Adipose tissue (tissue), 3 donors: Measurements from ENCODE around the gene HOXB5. TPM values are rescaled to one million over a fixed set of nuclear protein-coding genes. Genes with fewer than 3 reads are reported as not detected.

Source experiments
- H3K27ac ChIP-seq: one replicate; pipeline ENCODE4 v1.5.1; 2013; ENCODE audit warnings: low read depth, low read length
- WGBS, 3 donors: extraction: QIAGEN DNeasy Blood & Tissue Kit; methylation state at CpG; one replicate each; pipeline ENCODE4 v1.1.7; 2013; 5-methylcytosine and 5-hydroxymethylcytosine counted together
- polyA plus RNA-seq, 3 donors: library from polyadenylated mRNA; stranded (reverse); fragments of 200-250 nt; gene quantifications; one replicate each; pipeline ENCODE4 v1.2.3, GENCODE V29; 2013
- donor health status: healthy with polysubstance abuse.
- donor health status: Bipolar disorder and iron deficiency.
- donor health status: healthy.

Gene HOXB5
- polyA plus RNA-seq, 3 donors = 0.59 to 3.9 (median 2.2) TPM

DNA sequence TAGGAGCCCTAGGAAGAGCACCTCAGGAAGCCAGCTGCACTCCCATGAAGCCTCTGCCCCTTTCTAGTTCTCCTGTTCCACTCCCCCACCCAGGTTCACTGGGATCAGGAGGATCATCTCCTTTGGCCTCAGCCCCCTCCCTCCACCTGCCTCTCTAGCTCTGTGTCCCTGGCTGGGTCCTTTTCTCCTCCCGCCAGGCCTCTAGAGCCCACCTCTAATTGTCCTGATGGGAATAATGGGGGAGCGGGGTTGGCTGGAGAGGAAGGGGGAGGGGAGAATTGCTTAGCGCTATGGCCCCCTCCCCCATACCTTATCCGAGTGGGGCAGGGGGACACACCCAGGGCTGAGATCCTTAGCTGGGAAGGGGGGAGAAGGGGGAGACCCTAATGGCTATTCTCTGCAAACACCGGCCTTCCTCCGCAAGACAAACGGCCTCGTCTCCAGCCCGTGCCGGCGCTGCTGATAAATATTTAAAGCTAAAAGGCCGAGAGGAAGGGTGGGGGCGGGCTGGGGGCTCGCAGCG lies 16.2 kb upstream of the HOXB5 start:
- WGBS, 3 donors = 3 to 11% (median 8%) methylated on average over 14 to 15 of the region's 15 CpGs
- H3K27ac ChIP-seq = no peak overlapping the region

DNA sequence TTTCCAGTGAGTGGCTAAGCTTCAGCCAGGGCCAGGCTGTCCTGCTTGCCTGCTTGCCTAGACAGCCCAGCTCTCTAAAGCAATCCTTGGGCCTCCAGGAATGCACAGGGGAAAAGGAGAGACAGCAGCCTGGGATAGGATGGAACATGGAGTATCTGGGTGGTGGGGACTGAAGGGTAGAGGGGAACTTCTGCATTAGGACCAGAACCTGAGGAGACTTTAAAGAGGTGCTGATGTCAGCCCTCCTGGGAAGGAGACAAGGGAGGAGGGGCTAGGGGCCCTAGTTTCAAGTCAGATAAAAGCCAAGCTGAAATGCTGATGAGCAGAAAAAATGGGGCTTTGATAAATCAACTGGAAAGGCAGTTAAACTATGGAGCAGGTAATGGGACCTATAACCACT lies 15.5 kb upstream of the HOXB5 start:
- no peak overlapping the region for H3K27ac ChIP-seq

DNA sequence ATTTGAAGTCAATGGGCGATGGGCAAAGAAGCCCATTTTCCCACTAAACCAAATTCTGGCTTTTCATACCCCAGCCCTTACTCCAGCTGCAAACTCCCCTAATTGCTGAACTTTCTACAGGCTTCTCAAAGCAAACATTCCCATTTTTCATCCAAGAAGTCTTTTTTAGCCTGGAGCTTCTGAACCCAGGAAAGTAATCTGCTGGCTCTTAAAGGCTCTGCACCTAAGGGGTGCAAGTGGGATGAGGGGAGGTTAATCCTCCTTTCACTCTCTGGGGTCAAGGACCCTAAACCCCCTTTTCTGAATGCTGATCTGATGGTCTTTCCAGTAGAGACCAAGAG lies 14.9 kb upstream of the HOXB5 start:
- no peak overlapping the region for H3K27ac ChIP-seq
- 72 to 94% (median 91%) methylated on average over 1 of the region's 1 CpG for WGBS, 3 donors

DNA sequence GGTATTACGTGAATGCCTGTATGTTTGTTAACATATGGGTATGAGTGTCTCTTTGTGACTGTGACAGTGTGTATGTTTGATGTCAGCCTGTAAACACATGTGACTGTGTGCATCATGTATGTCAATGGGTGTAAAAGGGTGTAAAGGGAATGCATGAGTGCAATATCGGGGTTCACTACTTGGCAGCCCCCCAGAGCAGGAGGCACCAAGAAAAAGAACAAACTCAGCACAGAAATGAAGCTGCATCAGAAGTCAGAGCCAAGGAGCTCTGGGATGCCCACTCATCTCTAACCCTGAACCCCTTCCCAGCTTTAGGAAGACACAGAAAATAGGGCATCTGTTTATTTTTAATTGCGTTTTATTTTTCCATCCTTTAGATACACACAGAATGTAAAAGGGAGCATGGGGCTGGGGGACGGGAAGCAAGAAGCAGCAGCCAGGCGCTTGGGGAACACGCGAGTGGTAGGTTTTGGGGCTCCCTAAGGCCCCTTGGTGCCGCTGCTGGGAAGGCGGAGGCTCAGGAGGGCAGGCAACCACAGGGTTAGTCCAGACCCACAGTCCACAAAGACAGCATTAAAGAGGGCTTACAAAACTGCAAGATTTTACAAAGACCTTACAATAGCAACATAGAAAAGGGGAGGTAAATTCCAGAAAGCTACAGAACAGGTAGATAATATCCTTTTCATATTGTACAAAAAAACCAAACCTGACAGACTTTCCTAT lies 13.5 kb upstream of the HOXB5 start:
- H3K27ac ChIP-seq = no peak overlapping the region

DNA sequence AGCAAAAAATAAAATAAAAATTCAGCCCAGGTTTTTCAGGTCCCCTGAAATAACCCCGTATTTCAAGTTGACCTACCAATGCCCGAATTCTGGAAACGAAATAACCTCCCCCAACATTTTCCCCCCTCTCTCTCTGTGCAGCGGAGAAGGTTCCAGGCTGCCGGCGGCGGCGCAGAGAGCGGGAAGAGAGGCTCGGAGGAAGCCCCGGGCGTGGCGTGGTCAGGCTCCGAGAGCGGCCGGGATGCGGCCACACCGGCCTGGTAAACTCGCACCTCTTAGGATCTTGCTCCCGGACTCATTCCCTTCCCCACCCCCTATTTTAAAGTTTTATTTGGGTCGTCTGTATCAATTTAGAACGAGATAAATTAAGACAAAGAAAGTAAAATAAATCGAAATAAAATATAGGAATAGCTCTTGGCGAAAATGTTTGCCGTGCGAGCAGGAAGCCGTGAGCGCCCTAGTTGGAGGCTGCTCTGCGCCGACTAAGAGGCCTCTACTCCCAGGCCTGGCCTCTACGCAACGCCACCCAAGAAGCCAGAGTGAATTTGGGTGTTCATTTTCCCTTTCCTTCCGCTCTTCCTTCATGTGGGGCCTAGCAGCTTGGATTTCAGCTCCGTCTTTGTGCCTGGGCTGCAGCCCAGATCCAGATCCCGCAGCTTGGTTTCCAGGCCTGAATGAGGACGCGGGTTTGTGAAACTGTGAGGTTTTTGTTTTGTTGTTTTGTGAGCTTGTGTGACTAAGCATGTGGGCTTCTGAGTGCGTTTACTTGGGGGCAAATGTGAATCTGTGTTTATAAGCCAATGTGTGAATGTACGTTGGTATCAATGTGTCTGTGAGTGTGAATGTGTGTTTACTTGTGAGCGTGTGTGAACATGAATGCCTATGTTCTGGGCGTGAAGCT lies 12.7 kb upstream of the HOXB5 start:
- no peak overlapping the region for H3K27ac ChIP-seq
- 32 to 73% (median 73%) methylated on average over 41 of the region's 41 CpGs for WGBS, 3 donors

More for the DNA sequence above, 13.5 kb upstream of the HOXB5 start:
- WGBS, 3 donors = 54 to 89% (median 84%) methylated on average over 9 of the region's 9 CpGs

DNA sequence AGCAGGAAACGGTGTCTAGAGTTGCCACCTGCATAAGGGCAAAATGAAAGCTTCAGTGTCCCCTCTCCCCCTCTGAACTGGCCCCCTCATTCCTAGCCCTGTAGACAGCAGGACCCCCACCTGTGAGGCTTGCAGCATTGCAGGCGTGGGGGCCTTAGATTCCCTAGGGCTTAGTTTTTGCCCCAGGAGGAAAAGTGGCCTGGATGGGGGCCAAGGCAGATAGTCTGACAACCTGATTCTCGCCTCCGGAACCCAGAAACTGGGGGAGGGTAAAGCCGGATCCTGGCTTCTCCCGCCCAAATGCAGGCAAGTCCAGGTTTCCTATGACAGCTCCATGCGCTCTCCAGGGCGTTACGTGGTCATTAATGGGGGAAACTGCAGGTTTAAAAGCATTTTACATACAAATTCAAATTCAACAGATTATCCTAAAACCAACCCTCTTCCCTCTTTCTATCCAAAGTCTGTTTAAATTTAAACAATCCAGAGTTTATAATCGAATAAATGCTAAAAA lies 11.9 kb upstream of the HOXB5 start:
- no peak overlapping the region for H3K27ac ChIP-seq
- WGBS, 3 donors = 27 to 65% (median 55%) methylated on average over 10 of the region's 10 CpGs

DNA sequence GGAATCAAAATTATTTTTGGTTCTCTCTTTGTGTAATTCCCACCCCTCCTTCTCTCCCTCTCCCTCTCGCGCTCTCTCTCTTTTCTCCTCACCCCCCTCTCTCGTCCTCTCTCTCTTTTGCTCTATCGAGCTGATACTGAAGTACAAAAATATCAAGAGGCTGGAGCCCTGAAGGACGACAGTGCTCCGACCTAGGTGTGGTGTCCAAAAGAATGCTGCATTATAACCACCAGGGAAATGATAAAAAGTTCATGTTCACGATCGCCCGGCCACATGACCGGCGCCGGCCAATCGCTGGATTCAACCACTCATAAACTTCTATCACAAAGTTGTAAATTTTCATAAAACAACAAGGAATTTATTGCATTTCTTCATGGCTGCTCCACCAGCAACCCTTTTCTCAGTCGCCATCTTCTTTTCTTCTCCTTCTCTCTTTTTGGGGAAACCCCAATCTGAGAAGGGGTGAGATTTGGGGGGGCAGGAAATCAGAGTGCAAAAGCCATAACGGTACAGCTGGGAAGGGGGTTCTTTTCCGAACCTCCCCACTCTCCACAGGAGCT lies 11.3 kb upstream of the HOXB5 start, which contains the start of gene HOXB6:
Gene HOXB6, minus strand, starts transcription at position 217 of the 560 bp plus-strand sequence. CDS start 6,836 bp downstream, outside the sequence.
- H3K27ac ChIP-seq = no peak within 1 kb of the TSS
- WGBS, 3 donors = 11 to 29% (median 15%) methylated on average over 16 of the region's 16 CpGs

DNA sequence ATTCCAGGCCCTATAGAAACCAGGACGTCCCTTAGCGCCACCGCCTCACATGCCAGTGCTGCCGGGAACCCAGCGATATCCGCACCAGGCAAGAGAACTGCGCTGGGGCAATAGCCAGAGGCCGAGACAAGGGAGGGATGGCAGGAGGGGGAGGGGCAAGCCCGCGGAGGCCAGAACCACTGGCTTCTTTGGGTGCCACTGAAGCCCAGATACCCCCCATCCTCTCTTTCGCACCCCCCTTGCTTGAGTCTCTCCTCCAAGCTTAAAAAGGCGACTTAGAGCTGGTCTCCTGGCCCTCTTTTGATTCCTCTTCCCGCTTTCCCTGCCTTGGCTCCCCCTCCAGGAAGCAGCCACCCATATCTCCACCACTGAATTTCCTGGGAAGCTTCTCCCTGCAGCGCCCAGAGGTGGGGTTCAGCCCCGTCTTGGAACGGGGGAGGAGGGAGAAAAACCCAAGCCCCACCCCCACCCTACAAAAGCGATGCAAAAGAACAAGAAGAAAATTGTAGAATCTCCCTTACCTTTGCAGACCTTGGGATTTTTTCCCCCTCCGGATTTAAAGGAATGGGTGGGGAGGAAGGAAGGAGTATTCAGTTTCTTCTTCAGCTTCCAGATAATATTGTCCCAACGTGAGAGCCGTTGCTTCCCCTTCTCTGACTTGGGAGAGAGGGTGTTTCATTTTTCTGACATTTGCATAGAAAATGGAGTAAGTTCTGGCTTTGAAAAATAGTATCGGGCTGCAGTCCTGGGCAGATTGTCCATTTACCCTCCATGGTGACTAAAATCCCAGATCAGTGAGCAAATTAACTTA lies 10.6 kb upstream of the HOXB5 start:
- H3K27ac ChIP-seq = no peak overlapping the region
- WGBS, 3 donors = 6 to 20% (median 19%) methylated on average over 21 of the region's 21 CpGs

DNA sequence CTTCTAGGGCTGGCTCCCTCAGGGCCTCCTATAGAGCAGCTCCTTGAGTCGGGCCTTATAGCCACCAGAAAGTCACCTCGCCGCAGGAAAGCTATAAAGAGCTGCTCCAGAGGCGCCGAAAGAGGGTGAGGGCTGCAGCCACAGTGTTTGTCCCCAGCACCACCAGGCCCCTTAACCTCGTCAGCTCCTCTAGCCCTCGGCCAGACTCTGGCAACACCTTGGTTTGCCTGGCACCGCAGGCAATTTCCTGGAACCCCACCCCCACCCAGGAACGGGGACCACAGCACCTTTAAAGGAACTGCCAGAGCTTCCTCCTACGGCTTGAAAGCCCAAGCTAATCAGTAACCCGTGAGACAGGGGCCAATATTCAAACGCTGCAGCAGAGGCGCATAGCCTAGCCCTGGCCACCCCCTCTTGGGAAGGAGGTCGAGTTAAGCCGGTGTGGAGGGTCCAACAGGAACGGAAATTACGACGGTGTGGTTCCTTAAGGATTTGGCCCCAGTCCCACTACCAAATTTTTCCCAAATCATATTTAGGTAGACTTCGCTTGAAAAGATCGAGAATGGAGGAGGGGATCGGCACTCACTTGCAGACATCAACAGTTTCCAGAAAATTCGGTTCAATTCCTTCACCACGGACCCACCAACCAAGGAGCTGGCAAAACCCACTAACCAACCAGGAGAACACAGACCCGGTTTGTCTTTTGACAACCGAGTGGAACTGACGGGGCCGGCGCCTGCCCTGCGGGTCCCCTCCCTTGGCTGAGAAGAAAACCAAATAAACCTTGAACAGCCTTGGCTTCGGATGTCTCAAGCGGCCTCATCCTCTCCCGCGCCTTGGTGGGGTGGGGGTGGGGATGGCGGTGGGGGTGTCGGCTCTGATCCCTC lies 8.2 kb upstream of the HOXB5 start:
- 11 to 41% (median 41%) methylated on average over 35 of the region's 35 CpGs for WGBS, 3 donors

DNA sequence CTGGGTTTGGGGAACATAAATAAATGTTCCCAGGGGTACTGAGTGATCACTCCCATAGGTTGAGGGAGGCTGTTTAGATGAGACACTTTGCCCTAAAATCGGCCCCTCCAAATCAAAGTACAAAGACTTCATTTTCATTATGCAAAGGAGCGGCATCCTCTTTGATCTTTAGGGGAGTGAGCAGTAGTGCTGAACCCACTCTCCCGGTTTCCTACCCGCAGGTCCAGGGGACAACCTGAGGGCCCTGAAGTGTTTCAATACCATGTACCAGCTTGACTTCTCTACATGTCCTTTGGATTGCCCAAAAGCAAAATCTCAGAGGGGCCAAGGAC lies 7.6 kb upstream of the HOXB5 start:
- WGBS, 3 donors = 27 to 83% (median 82%) methylated on average over 4 of the region's 4 CpGs
- no peak overlapping the region for H3K27ac ChIP-seq

More for the DNA sequence above, 8.2 kb upstream of the HOXB5 start:
- H3K27ac ChIP-seq = no peak overlapping the region

DNA sequence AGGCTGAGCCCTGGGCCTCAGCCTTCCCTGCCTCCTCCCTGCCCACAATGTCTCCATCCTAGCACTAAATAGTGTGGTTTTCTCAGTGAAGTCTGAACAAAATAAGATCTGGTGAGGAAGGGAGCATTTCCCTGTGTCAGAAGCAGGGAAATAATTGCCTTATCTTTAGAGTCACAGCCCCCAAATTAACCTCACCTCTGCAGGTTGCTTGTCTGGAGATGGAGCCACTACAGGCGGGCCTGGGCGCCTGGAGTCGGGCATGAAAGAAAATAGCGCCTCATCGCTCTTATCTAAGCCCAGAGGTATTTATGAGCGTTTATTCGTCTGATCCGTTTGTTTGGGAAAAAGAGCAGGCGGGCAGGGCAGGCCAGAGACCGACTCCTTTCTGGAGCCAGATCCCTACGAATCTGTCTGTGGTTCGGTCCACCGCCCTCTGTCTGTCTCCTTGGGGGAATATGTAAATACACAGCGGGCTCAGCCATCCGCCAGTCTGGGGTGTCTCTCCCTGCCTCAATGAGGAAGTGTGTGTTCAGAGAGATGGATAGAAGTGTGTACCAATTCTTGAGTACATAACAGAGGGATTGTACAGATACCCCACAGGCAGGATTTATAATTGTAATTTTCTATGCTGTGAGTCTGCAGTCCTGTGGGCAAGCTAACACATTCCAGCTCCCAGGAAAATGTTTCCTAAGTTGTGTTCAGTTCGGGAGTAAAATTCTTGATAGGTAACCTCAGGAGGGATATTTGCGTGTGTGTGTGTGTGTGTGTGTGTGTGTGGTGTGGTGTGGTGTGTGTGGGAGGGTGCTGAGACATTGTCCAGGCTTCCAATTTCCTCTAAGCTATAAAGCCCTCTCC lies 6.9 kb upstream of the HOXB5 start:
- no peak overlapping the region for H3K27ac ChIP-seq
- WGBS, 3 donors = 35 to 78% (median 74%) methylated on average over 17 of the region's 17 CpGs

DNA sequence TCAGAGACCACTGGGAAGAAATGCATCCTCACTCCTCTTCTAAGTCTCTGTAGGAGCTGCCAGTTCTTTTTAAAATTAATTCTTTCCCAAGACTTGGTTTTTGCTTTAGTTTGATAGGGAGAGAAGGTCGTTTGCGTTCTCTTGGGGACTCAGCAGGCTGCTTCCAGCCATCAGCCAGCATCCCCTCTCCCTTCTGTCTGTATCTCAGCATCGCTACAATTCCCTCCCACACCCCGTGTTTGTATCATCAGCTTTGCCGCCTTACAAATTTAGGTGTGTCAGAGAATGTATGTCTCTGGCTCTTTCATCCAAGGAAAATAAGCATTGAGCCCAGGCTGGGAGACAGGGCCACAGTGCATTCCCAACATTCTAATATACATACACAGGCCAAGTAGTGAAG lies 5.8 kb upstream of the HOXB5 start:
- no peak overlapping the region for H3K27ac ChIP-seq
- WGBS, 3 donors = 34 to 82% (median 81%) methylated on average over 5 of the region's 5 CpGs

DNA sequence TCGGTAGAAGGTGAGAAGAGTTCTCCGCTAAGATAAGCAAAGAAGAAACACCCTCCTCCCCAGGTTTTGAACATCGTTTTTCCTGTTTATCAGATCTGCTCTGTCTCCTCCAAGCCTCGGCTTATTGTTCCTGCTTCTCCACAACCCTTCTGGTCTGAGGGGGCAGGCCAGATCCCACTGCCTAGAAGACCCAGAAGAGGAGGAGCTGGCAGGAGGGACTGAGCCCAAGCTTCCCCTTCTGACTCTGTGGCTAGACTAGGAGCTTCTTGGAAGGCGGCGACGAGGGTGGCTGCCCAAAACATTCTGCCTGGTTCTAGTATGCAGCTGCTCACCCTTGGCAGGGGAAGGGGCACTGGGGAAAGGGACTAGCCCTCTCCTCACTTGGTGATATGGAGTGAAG lies 5.2 kb upstream of the HOXB5 start:
- WGBS, 3 donors = 21 to 43% (median 35%) methylated on average over 7 of the region's 7 CpGs
- no peak overlapping the region for H3K27ac ChIP-seq

DNA sequence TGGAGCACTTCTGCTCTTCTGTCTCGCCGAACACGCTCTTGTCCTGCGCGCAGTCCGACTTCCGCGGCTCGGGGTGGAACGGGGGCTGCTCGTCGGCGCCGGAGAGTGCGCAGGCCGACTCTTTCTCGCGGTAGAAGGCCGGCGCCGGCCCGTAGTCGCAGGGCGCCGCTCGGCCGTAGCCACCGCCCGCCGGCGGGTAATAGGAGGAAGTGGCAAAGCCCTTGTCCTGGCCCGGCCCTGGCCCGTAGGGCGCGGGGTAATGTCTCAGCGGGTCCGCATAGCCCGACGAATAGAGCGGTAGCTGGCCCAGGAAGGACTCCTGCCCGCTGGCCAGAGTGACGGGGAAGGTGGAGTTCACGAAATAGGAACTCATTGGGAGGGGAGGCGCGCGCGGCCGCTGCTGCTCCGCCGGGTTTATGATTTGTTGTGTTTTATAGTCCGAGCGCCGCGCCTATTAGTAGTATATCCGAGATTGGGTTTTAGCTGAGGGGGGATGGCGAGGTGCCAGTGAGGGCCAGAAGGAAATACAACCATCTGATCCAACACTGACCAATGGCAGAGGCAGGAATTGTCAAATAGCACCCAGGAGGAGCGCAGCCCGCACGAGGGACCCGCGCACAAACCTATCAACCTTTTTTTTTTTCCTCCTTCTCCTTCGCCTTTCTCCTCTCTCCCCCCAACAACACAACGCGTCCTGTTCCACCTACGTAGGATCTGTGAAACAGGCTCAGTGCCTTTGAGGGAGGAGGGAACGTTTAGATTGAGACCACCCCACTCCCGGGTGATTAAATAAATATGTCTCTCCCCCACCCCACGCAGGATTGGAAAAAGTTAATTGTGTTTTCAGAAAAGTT lies 4.4 kb upstream of the HOXB5 start:
- WGBS, 3 donors = 1 to 2% (median 1%) methylated on average over 63 to 68 of the region's 68 CpGs
- H3K27ac ChIP-seq = no peak overlapping the region

DNA sequence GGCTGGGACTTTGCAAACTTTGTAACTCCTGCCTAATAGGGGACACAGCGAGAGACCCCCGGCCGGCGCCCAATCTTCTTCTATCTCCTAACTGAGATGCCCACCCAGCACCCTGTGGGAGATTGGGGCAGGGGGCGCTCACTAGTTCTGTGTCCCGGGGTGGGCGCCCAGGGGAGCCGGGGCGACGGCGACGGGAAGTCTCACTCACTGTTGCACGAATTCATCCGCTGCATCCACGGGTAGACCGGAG lies 3.9 kb upstream of the HOXB5 start:
- H3K27ac ChIP-seq = no peak overlapping the region
- 1 to 5% (median 3%) methylated on average over 16 of the region's 16 CpGs for WGBS, 3 donors
